GM21723 (cell line): Measurements from ENCODE around the gene GABRP.

ENCODE experiments used
- ATAC-seq: cut with Tn5 transposase; IDR thresholded peaks from one replicate; pipeline ENCODE4 v1.9.1; 2021; ENCODE audit warnings: mild to moderate bottlenecking, moderate library complexity; ENCODE audit not compliant: unreplicated experiment

The GABRP gene

GRCh38 chr5:170860415-170860814 lies 76.9 kb downstream of the GABRP start:
- ATAC-seq, result no peak

- no peak for ATAC-seq
These were observed 77.5 kb downstream of the GABRP start for GRCh38 chr5:170860818-170861666.

GRCh38 chr5:170861667-170861916 lies 78.1 kb downstream of the GABRP start:
- ATAC-seq, result no peak

- ATAC-seq, result no peak
These were observed 78.6 kb downstream of the GABRP start, which contains the start of gene RANBP17 for GRCh38 chr5:170861917-170862766. Gene RANBP17 (plus strand): TSS chr5:170862018.

- ATAC-seq, result no peak
These were observed 80.1 kb downstream of the GABRP start for GRCh38 chr5:170863646-170864045.
